GM18511 (cell line): ENCODE results near the gene CEP164.
"Not testable (repeated sequence)": the region's sequence is repeated elsewhere in the genome, so short reads cannot be mapped to it uniquely, and the experiment has no call there.

Experiments used
- ATAC-seq: cut with Tn5 transposase; IDR thresholded peaks from one replicate; pipeline ENCODE4 v1.9.1; 2021; ENCODE audit warnings: mild to moderate bottlenecking, moderate library complexity; ENCODE audit not compliant: unreplicated experiment

CEP164 gene

GRCh38 chr11:117437041-117437790 is 109.6 kb downstream of the CEP164 start:
- no peak for ATAC-seq

- ATAC-seq = no peak
Observed at GRCh38 chr11:117437791-117438130, 110.1 kb downstream of the CEP164 start.

GRCh38 chr11:117438371-117439000 is 110.8 kb downstream of the CEP164 start:
- no peak for ATAC-seq

- no peak for ATAC-seq
Observed at GRCh38 chr11:117439256-117439655, 111.6 kb downstream of the CEP164 start.

- no peak for ATAC-seq
Observed at GRCh38 chr11:117440258-117440657, 112.6 kb downstream of the CEP164 start.

- no peak for ATAC-seq
Observed at GRCh38 chr11:117441146-117441975, 113.7 kb downstream of the CEP164 start.

- no peak for ATAC-seq
Observed at GRCh38 chr11:117442049-117442868, 114.6 kb downstream of the CEP164 start.

- no peak for ATAC-seq
Observed at GRCh38 chr11:117442869-117443239, 115.2 kb downstream of the CEP164 start.

GRCh38 chr11:117443266-117444186 is 115.9 kb downstream of the CEP164 start:
- ATAC-seq = no peak

- ATAC-seq = no peak
Observed at GRCh38 chr11:117444256-117444655, 116.6 kb downstream of the CEP164 start.

GRCh38 chr11:117444711-117445658 is 117.3 kb downstream of the CEP164 start:
- no peak for ATAC-seq

- ATAC-seq = no peak
Observed at GRCh38 chr11:117449111-117449693, 121.5 kb downstream of the CEP164 start.

- ATAC-seq = no peak
Observed at GRCh38 chr11:117453886-117454563, 126.4 kb downstream of the CEP164 start.

GRCh38 chr11:117454564-117454917 is 126.9 kb downstream of the CEP164 start:
- no peak for ATAC-seq

GRCh38 chr11:117456027-117456720 is 128.5 kb downstream of the CEP164 start:
- ATAC-seq = peak; percentile 63

GRCh38 chr11:117456721-117457029 is 129.0 kb downstream of the CEP164 start:
- ATAC-seq = not testable (repeated sequence)

GRCh38 chr11:117457031-117457785 is 129.6 kb downstream of the CEP164 start:
- no peak for ATAC-seq
